Measurements from ENCODE around the gene CTNNA3.
"Not testable (repeated sequence)": the region's sequence is repeated elsewhere in the genome, so short reads cannot be mapped to it uniquely, and the experiment has no call there.

The CTNNA3 gene

GRCh38 chr10:67539312-67539711, 156.7 kb downstream of the CTNNA3 start:
- Histone ChIP-seq H3K4me1 (ENCODE audit: control insufficient read depth in 1 of 2, insufficient read depth in 2 of 2, low read length in 2 of 2) (no peaks in the 10 kb centered on the region), H3K36me3 (ENCODE audit: control insufficient read depth in 1 of 2, insufficient read depth in 2 of 2, low read length in 2 of 2) (no peaks in the 10 kb centered on the region), H3K9me3 (ENCODE audit: control insufficient read depth in 1 of 2, low read length in 2 of 2) (no peaks in the 10 kb centered on the region), H3K27ac (ENCODE audit: low read length) (no peak overlapping the region), H3K27me3 (ENCODE audit: low read depth, low read length) (no peaks in the 10 kb centered on the region), H3K4me3 (ENCODE audit: low read depth in 1 of 2, low read length in 2 of 2) (no peak overlapping the region)

GRCh38 chr10:67537906-67538305, 158.1 kb downstream of the CTNNA3 start:
- no peak overlapping the region for H3K27ac ChIP-seq (ENCODE audit: low read length)

GRCh38 chr10:67533376-67533775, 162.6 kb downstream of the CTNNA3 start:
- Histone ChIP-seq H3K27me3 (ENCODE audit: low read depth, low read length) (no peaks in the 10 kb centered on the region), H3K4me3 (ENCODE audit: low read depth in 1 of 2, low read length in 2 of 2) (no peak overlapping the region), H3K9me3 (ENCODE audit: control insufficient read depth in 1 of 2, low read length in 2 of 2) (no peaks in the 10 kb centered on the region), H3K36me3 (ENCODE audit: control insufficient read depth in 1 of 2, insufficient read depth in 2 of 2, low read length in 2 of 2) (no peaks in the 10 kb centered on the region), H3K27ac (ENCODE audit: low read length) (no peak overlapping the region), H3K4me1 (ENCODE audit: control insufficient read depth in 1 of 2, insufficient read depth in 2 of 2, low read length in 2 of 2) (no peaks in the 10 kb centered on the region)

More at GRCh38 chr10:67537906-67538305, 158.1 kb downstream of the CTNNA3 start:
- Histone ChIP-seq H3K36me3 (ENCODE audit: control insufficient read depth in 1 of 2, insufficient read depth in 2 of 2, low read length in 2 of 2) (no peaks in the 10 kb centered on the region), H3K4me1 (ENCODE audit: control insufficient read depth in 1 of 2, insufficient read depth in 2 of 2, low read length in 2 of 2) (no peaks in the 10 kb centered on the region), H3K4me3 (ENCODE audit: low read depth in 1 of 2, low read length in 2 of 2) (no peak overlapping the region), H3K9me3 (ENCODE audit: control insufficient read depth in 1 of 2, low read length in 2 of 2) (no peaks in the 10 kb centered on the region), H3K27me3 (ENCODE audit: low read depth, low read length) (no peaks in the 10 kb centered on the region)

- not testable (repeated sequence) for H3K36me3 ChIP-seq (ENCODE audit: control insufficient read depth in 1 of 2, insufficient read depth in 2 of 2, low read length in 2 of 2); H3K9me3 ChIP-seq (ENCODE audit: control insufficient read depth in 1 of 2, low read length in 2 of 2)
Measured at GRCh38 chr10:67530990-67531389, 165.0 kb downstream of the CTNNA3 start.

GRCh38 chr10:67527351-67527750, 168.6 kb downstream of the CTNNA3 start:
- Histone ChIP-seq H3K36me3 (ENCODE audit: control insufficient read depth in 1 of 2, insufficient read depth in 2 of 2, low read length in 2 of 2) (no peaks in the 10 kb centered on the region), H3K9me3 (ENCODE audit: control insufficient read depth in 1 of 2, low read length in 2 of 2) (no peaks in the 10 kb centered on the region), H3K4me1 (ENCODE audit: control insufficient read depth in 1 of 2, insufficient read depth in 2 of 2, low read length in 2 of 2) (no peaks in the 10 kb centered on the region), H3K4me3 (ENCODE audit: low read depth in 1 of 2, low read length in 2 of 2) (no peak overlapping the region), H3K27ac (ENCODE audit: low read length) (no peak overlapping the region), H3K27me3 (ENCODE audit: low read depth, low read length) (no peaks in the 10 kb centered on the region)

More at GRCh38 chr10:67530990-67531389, 165.0 kb downstream of the CTNNA3 start:
- H3K4me3 ChIP-seq (ENCODE audit: low read depth in 1 of 2, low read length in 2 of 2); H3K27me3 ChIP-seq (ENCODE audit: low read depth, low read length); H3K4me1 ChIP-seq (ENCODE audit: control insufficient read depth in 1 of 2, insufficient read depth in 2 of 2, low read length in 2 of 2); H3K27ac ChIP-seq (ENCODE audit: low read length): not testable (repeated sequence)

GRCh38 chr10:67521546-67521945, 174.4 kb downstream of the CTNNA3 start:
- Histone ChIP-seq H3K9me3 (ENCODE audit: control insufficient read depth in 1 of 2, low read length in 2 of 2) (no peaks in the 10 kb centered on the region), H3K36me3 (ENCODE audit: control insufficient read depth in 1 of 2, insufficient read depth in 2 of 2, low read length in 2 of 2) (no peaks in the 10 kb centered on the region), H3K27ac (ENCODE audit: low read length) (no peak overlapping the region), H3K4me3 (ENCODE audit: low read depth in 1 of 2, low read length in 2 of 2) (no peak overlapping the region), H3K4me1 (ENCODE audit: control insufficient read depth in 1 of 2, insufficient read depth in 2 of 2, low read length in 2 of 2) (no peaks in the 10 kb centered on the region), H3K27me3 (ENCODE audit: low read depth, low read length) (no peaks in the 10 kb centered on the region)

- Histone ChIP-seq H3K9me3 (ENCODE audit: control insufficient read depth in 1 of 2, low read length in 2 of 2) (no peaks in the 10 kb centered on the region), H3K36me3 (ENCODE audit: control insufficient read depth in 1 of 2, insufficient read depth in 2 of 2, low read length in 2 of 2) (no peaks in the 10 kb centered on the region), H3K4me3 (ENCODE audit: low read depth in 1 of 2, low read length in 2 of 2) (no peak overlapping the region)
Measured at GRCh38 chr10:67520924-67521520, 175.0 kb downstream of the CTNNA3 start.

GRCh38 chr10:67519434-67519833, 176.6 kb downstream of the CTNNA3 start:
- H3K4me1 ChIP-seq (ENCODE audit: control insufficient read depth in 1 of 2, insufficient read depth in 2 of 2, low read length in 2 of 2) = no peaks in the 10 kb centered on the region
- no peak overlapping the region for H3K27ac ChIP-seq (ENCODE audit: low read length)
- H3K9me3 ChIP-seq (ENCODE audit: control insufficient read depth in 1 of 2, low read length in 2 of 2) = no peaks in the 10 kb centered on the region
- no peak overlapping the region for H3K4me3 ChIP-seq (ENCODE audit: low read depth in 1 of 2, low read length in 2 of 2)
- no peaks in the 10 kb centered on the region for H3K36me3 ChIP-seq (ENCODE audit: control insufficient read depth in 1 of 2, insufficient read depth in 2 of 2, low read length in 2 of 2)
- H3K27me3 ChIP-seq (ENCODE audit: low read depth, low read length) = no peaks in the 10 kb centered on the region

More at GRCh38 chr10:67520924-67521520, 175.0 kb downstream of the CTNNA3 start:
- H3K27me3 ChIP-seq (ENCODE audit: low read depth, low read length) = no peaks in the 10 kb centered on the region
- no peak overlapping the region for H3K27ac ChIP-seq (ENCODE audit: low read length)
- no peaks in the 10 kb centered on the region for H3K4me1 ChIP-seq (ENCODE audit: control insufficient read depth in 1 of 2, insufficient read depth in 2 of 2, low read length in 2 of 2)

GRCh38 chr10:67518756-67519155, 177.2 kb downstream of the CTNNA3 start:
- Histone ChIP-seq H3K27me3 (ENCODE audit: low read depth, low read length) (no peaks in the 10 kb centered on the region), H3K36me3 (ENCODE audit: control insufficient read depth in 1 of 2, insufficient read depth in 2 of 2, low read length in 2 of 2) (no peaks in the 10 kb centered on the region), H3K9me3 (ENCODE audit: control insufficient read depth in 1 of 2, low read length in 2 of 2) (no peaks in the 10 kb centered on the region), H3K4me1 (ENCODE audit: control insufficient read depth in 1 of 2, insufficient read depth in 2 of 2, low read length in 2 of 2) (no peaks in the 10 kb centered on the region), H3K27ac (ENCODE audit: low read length) (no peak overlapping the region), H3K4me3 (ENCODE audit: low read depth in 1 of 2, low read length in 2 of 2) (no peak overlapping the region)

GRCh38 chr10:67518043-67518442, 178.0 kb downstream of the CTNNA3 start:
- H3K4me3 ChIP-seq (ENCODE audit: low read depth in 1 of 2, low read length in 2 of 2) = no peak overlapping the region
- no peaks in the 10 kb centered on the region for H3K4me1 ChIP-seq (ENCODE audit: control insufficient read depth in 1 of 2, insufficient read depth in 2 of 2, low read length in 2 of 2)
- no peaks in the 10 kb centered on the region for H3K9me3 ChIP-seq (ENCODE audit: control insufficient read depth in 1 of 2, low read length in 2 of 2)
- no peak overlapping the region for H3K27ac ChIP-seq (ENCODE audit: low read length)
- H3K27me3 ChIP-seq (ENCODE audit: low read depth, low read length) = no peaks in the 10 kb centered on the region
- no peaks in the 10 kb centered on the region for H3K36me3 ChIP-seq (ENCODE audit: control insufficient read depth in 1 of 2, insufficient read depth in 2 of 2, low read length in 2 of 2)

- H3K4me3 ChIP-seq (ENCODE audit: low read depth in 1 of 2, low read length in 2 of 2) = no peak overlapping the region
- H3K9me3 ChIP-seq (ENCODE audit: control insufficient read depth in 1 of 2, low read length in 2 of 2) = no peaks in the 10 kb centered on the region
- H3K36me3 ChIP-seq (ENCODE audit: control insufficient read depth in 1 of 2, insufficient read depth in 2 of 2, low read length in 2 of 2) = no peaks in the 10 kb centered on the region
- H3K27me3 ChIP-seq (ENCODE audit: low read depth, low read length) = no peaks in the 10 kb centered on the region
- no peaks in the 10 kb centered on the region for H3K4me1 ChIP-seq (ENCODE audit: control insufficient read depth in 1 of 2, insufficient read depth in 2 of 2, low read length in 2 of 2)
- no peak overlapping the region for H3K27ac ChIP-seq (ENCODE audit: low read length)
Measured at GRCh38 chr10:67506757-67507091, 189.3 kb downstream of the CTNNA3 start.

- H3K9me3 ChIP-seq (ENCODE audit: control insufficient read depth in 1 of 2, low read length in 2 of 2) = no peaks in the 10 kb centered on the region
- H3K4me3 ChIP-seq (ENCODE audit: low read depth in 1 of 2, low read length in 2 of 2) = no peak overlapping the region
- no peak overlapping the region for H3K27ac ChIP-seq (ENCODE audit: low read length)
- H3K4me1 ChIP-seq (ENCODE audit: control insufficient read depth in 1 of 2, insufficient read depth in 2 of 2, low read length in 2 of 2) = no peaks in the 10 kb centered on the region
- H3K36me3 ChIP-seq (ENCODE audit: control insufficient read depth in 1 of 2, insufficient read depth in 2 of 2, low read length in 2 of 2) = no peaks in the 10 kb centered on the region
- H3K27me3 ChIP-seq (ENCODE audit: low read depth, low read length) = no peaks in the 10 kb centered on the region
Measured at GRCh38 chr10:67506083-67506756, 189.8 kb downstream of the CTNNA3 start.

Data from muscle layer of duodenum (tissue), 2 donors.